Activated naive CD4-positive, alpha-beta T cell treated with anti-CD3 and anti-CD28 coated beads, Interleukin-2, amount 50 U/mL, for 24 hours (primary cell): Measurements from ENCODE around the gene ASB1.
"Not testable (repeated sequence)": the region's sequence is repeated elsewhere in the genome, so short reads cannot be mapped to it uniquely, and the experiment has no call there.

ENCODE experiments used
- H3K27ac Mint-ChIP-seq: one replicate; pipeline ENCODE4 v1.8.0; 2021; ENCODE audit warnings: mild to moderate bottlenecking, mixed read lengths
- H3K27me3 Mint-ChIP-seq: one replicate; pipeline ENCODE4 v1.8.0; 2021; ENCODE audit warnings: mixed read lengths
- H3K36me3 Mint-ChIP-seq: one replicate; pipeline ENCODE4 v1.8.0; 2021; ENCODE audit warnings: mixed read lengths
- H3K4me1 Mint-ChIP-seq: one replicate; pipeline ENCODE4 v1.8.0; 2021; ENCODE audit warnings: mixed read lengths
- H3K4me3 Mint-ChIP-seq: one replicate; pipeline ENCODE4 v1.8.0; 2021; ENCODE audit warnings: mild to moderate bottlenecking, mixed read lengths
- H3K9me3 Mint-ChIP-seq: one replicate; pipeline ENCODE4 v1.8.0; 2021; ENCODE audit warnings: mixed read lengths

Gene ASB1

GRCh38 chr2:238396663-238397062 lies 30.1 kb upstream of the ASB1 start:
- no peaks in the 10 kb centered on the region for H3K36me3 Mint-ChIP-seq
- no peaks in the 10 kb centered on the region for H3K9me3 Mint-ChIP-seq
- H3K27me3 Mint-ChIP-seq = no peaks in the 10 kb centered on the region
- no peaks in the 10 kb centered on the region for H3K4me1 Mint-ChIP-seq
- no peak overlapping the region for H3K27ac Mint-ChIP-seq
- H3K4me3 Mint-ChIP-seq = no peak overlapping the region

GRCh38 chr2:238397356-238397755 lies 29.4 kb upstream of the ASB1 start:
- Mint-ChIP-seq H3K4me3 (no peak overlapping the region), H3K27ac (no peak overlapping the region), H3K4me1 (no peaks in the 10 kb centered on the region), H3K27me3 (no peaks in the 10 kb centered on the region), H3K9me3 (no peaks in the 10 kb centered on the region), H3K36me3 (no peaks in the 10 kb centered on the region)

GRCh38 chr2:238398577-238398976 lies 28.1 kb upstream of the ASB1 start:
- Mint-ChIP-seq H3K4me1 (no peaks in the 10 kb centered on the region), H3K27ac (no peak overlapping the region), H3K4me3 (no peak overlapping the region), H3K36me3 (no peaks in the 10 kb centered on the region), H3K9me3 (no peaks in the 10 kb centered on the region), H3K27me3 (no peaks in the 10 kb centered on the region)

- Mint-ChIP-seq H3K36me3 (no peaks in the 10 kb centered on the region), H3K4me3 (no peak overlapping the region), H3K27me3 (no peaks in the 10 kb centered on the region), H3K27ac (no peak overlapping the region), H3K4me1 (no peaks in the 10 kb centered on the region), H3K9me3 (no peaks in the 10 kb centered on the region)
Measured at GRCh38 chr2:238399094-238399493, 27.6 kb upstream of the ASB1 start.

- no peak overlapping the region for H3K27ac Mint-ChIP-seq
- no peaks in the 10 kb centered on the region for H3K27me3 Mint-ChIP-seq
- H3K9me3 Mint-ChIP-seq = no peaks in the 10 kb centered on the region
- no peaks in the 10 kb centered on the region for H3K36me3 Mint-ChIP-seq
- no peak overlapping the region for H3K4me3 Mint-ChIP-seq
- no peaks in the 10 kb centered on the region for H3K4me1 Mint-ChIP-seq
Measured at GRCh38 chr2:238401551-238401950, 25.2 kb upstream of the ASB1 start.

- Mint-ChIP-seq H3K27me3 (no peaks in the 10 kb centered on the region), H3K36me3 (no peaks in the 10 kb centered on the region), H3K27ac (no peak overlapping the region), H3K4me3 (no peak overlapping the region), H3K4me1 (no peaks in the 10 kb centered on the region), H3K9me3 (no peaks in the 10 kb centered on the region)
Measured at GRCh38 chr2:238403632-238404405, 22.9 kb upstream of the ASB1 start.

- H3K4me1 Mint-ChIP-seq = no peaks in the 10 kb centered on the region
- H3K9me3 Mint-ChIP-seq = no peaks in the 10 kb centered on the region
- H3K27ac Mint-ChIP-seq = no peak overlapping the region
- no peak overlapping the region for H3K4me3 Mint-ChIP-seq
- H3K27me3 Mint-ChIP-seq = no peaks in the 10 kb centered on the region
- H3K36me3 Mint-ChIP-seq = no peaks in the 10 kb centered on the region
Measured at GRCh38 chr2:238404406-238405216, 22.1 kb upstream of the ASB1 start.

GRCh38 chr2:238405217-238405555 lies 21.5 kb upstream of the ASB1 start:
- not testable (repeated sequence) for H3K27ac Mint-ChIP-seq, H3K4me1 Mint-ChIP-seq, H3K36me3 Mint-ChIP-seq, H3K4me3 Mint-ChIP-seq, H3K9me3 Mint-ChIP-seq, H3K27me3 Mint-ChIP-seq

GRCh38 chr2:238406221-238406997 lies 20.3 kb upstream of the ASB1 start:
- Mint-ChIP-seq H3K4me3 (no peak overlapping the region), H3K36me3 (no peaks in the 10 kb centered on the region), H3K9me3 (no peaks in the 10 kb centered on the region), H3K4me1 (no peaks in the 10 kb centered on the region), H3K27ac (no peak overlapping the region), H3K27me3 (no peaks in the 10 kb centered on the region)

- H3K4me3 Mint-ChIP-seq = no peak overlapping the region
- no peaks in the 10 kb centered on the region for H3K27me3 Mint-ChIP-seq
- no peaks in the 10 kb centered on the region for H3K4me1 Mint-ChIP-seq
- no peaks in the 10 kb centered on the region for H3K36me3 Mint-ChIP-seq
- no peak overlapping the region for H3K27ac Mint-ChIP-seq
- H3K9me3 Mint-ChIP-seq = no peaks in the 10 kb centered on the region
Measured at GRCh38 chr2:238406998-238407285, 19.8 kb upstream of the ASB1 start.

- no peaks in the 10 kb centered on the region for H3K9me3 Mint-ChIP-seq
- no peaks in the 10 kb centered on the region for H3K27me3 Mint-ChIP-seq
- H3K27ac Mint-ChIP-seq = no peak overlapping the region
Measured at GRCh38 chr2:238407566-238407965, 19.2 kb upstream of the ASB1 start.

GRCh38 chr2:238408615-238409340 lies 17.9 kb upstream of the ASB1 start:
- H3K36me3 Mint-ChIP-seq = no peaks in the 10 kb centered on the region

More at GRCh38 chr2:238407566-238407965, 19.2 kb upstream of the ASB1 start:
- no peak overlapping the region for H3K4me3 Mint-ChIP-seq
- no peaks in the 10 kb centered on the region for H3K36me3 Mint-ChIP-seq
- H3K4me1 Mint-ChIP-seq = no peaks in the 10 kb centered on the region

GRCh38 chr2:238409341-238410199 lies 17.2 kb upstream of the ASB1 start:
- Mint-ChIP-seq H3K4me1 (no peaks in the 10 kb centered on the region), H3K4me3 (no peak overlapping the region), H3K36me3 (no peaks in the 10 kb centered on the region), H3K9me3 (no peaks in the 10 kb centered on the region), H3K27ac (no peak overlapping the region), H3K27me3 (no peaks in the 10 kb centered on the region)

More at GRCh38 chr2:238408615-238409340, 17.9 kb upstream of the ASB1 start:
- Mint-ChIP-seq H3K9me3 (no peaks in the 10 kb centered on the region), H3K4me1 (no peaks in the 10 kb centered on the region), H3K4me3 (no peak overlapping the region), H3K27me3 (no peaks in the 10 kb centered on the region), H3K27ac (no peak overlapping the region)

GRCh38 chr2:238412067-238412767 lies 14.5 kb upstream of the ASB1 start:
- Mint-ChIP-seq H3K36me3 (peaks cover 3% of the 10 kb centered on the region), H3K27ac (no peak overlapping the region), H3K4me3 (no peak overlapping the region), H3K9me3 (no peaks in the 10 kb centered on the region), H3K4me1 (no peaks in the 10 kb centered on the region), H3K27me3 (no peaks in the 10 kb centered on the region)
